DND-41 (cell line): ENCODE results near the gene ALDH1A2.

ENCODE experiments used
- ATAC-seq: fragments of 200-7000 bp; cut with Tn5 transposase; 3 replicates; pipeline ENCODE4 v1.9.1; 2021; ENCODE audit warnings: low read depth; ENCODE audit not compliant: insufficient read depth
- DNase-seq: peaks from one replicate; pipeline ENCODE4 v3.0.0-alpha.2; 2020
- H2AFZ ChIP-seq: 2 replicates; pipeline ENCODE4 v1.6.0; 2012; ENCODE audit warnings: low read depth, low read length
- H3K27ac ChIP-seq: 2 replicates; pipeline ENCODE4 v1.5.1; 2012; ENCODE audit warnings: low read length, inconsistent platforms
- H3K27me3 ChIP-seq: fragments of 200-600 bp; sonication (generic); 2 replicates; pipeline ENCODE4 v1.6.0; 2012; ENCODE audit warnings: low read length, mild to moderate bottlenecking, inconsistent platforms; ENCODE audit not compliant: insufficient read depth, poor library complexity
- H3K36me3 ChIP-seq: 2 replicates; pipeline ENCODE4 v1.5.1; 2012; ENCODE audit warnings: low read length, inconsistent platforms; ENCODE audit not compliant: insufficient read depth
- H3K4me1 ChIP-seq: 2 replicates; pipeline ENCODE4 v1.5.1; 2012; ENCODE audit warnings: mild to moderate bottlenecking, low read length; ENCODE audit not compliant: insufficient read depth
- H3K4me2 ChIP-seq: 2 replicates; pipeline ENCODE4 v1.6.0; 2012; ENCODE audit warnings: mild to moderate bottlenecking, moderate library complexity, low read length, inconsistent platforms; ENCODE audit not compliant: insufficient read depth
- H3K4me3 ChIP-seq, 2 experiments: fragments of 200-600 bp in 1 of 2; shearing (Covaris generic) in 1 of 2; 2 replicates each; pipeline ENCODE4 v1.5.1; 2012 to 2016; ENCODE audit warnings: inconsistent platforms in 2 of 2, low read length in 2 of 2, mild to moderate bottlenecking in 2 of 2, low read depth in 1 of 2, moderate library complexity in 1 of 2
- H3K79me2 ChIP-seq: 2 replicates; pipeline ENCODE4 v1.6.0; 2012; ENCODE audit warnings: low read length, inconsistent platforms; ENCODE audit not compliant: insufficient read depth
- H3K9ac ChIP-seq: 2 replicates; pipeline ENCODE4 v1.6.0; 2012; ENCODE audit warnings: low read depth, mild to moderate bottlenecking, inconsistent platforms, low read length, moderate library complexity
- H3K9me3 ChIP-seq: 2 replicates; pipeline ENCODE4 v1.5.1; 2012; ENCODE audit warnings: low read length, moderate library complexity, mild to moderate bottlenecking, inconsistent platforms; ENCODE audit not compliant: insufficient read depth, severe bottlenecking
- H4K20me1 ChIP-seq: 2 replicates; pipeline ENCODE4 v1.6.0; 2012; ENCODE audit warnings: low read length; ENCODE audit not compliant: insufficient read depth
- EZH2 ChIP-seq: IDR thresholded peaks from 3 replicates; pipeline ENCODE4 v1.6.1; 2012; ENCODE audit warnings: borderline replicate concordance, low read depth, mild to moderate bottlenecking, moderate library complexity, low read length, inconsistent platforms; ENCODE audit not compliant: severe bottlenecking
- TF ChIP-seq, protein P1 (sequence below): IDR thresholded peaks from 2 replicates; pipeline ENCODE4 v1.5.1; 2012; ENCODE audit warnings: borderline replicate concordance, low read length, moderate library complexity, mild to moderate bottlenecking; ENCODE audit not compliant: poor library complexity, severe bottlenecking; ENCODE audit errors: extremely low read depth

ALDH1A2 gene

DNA sequence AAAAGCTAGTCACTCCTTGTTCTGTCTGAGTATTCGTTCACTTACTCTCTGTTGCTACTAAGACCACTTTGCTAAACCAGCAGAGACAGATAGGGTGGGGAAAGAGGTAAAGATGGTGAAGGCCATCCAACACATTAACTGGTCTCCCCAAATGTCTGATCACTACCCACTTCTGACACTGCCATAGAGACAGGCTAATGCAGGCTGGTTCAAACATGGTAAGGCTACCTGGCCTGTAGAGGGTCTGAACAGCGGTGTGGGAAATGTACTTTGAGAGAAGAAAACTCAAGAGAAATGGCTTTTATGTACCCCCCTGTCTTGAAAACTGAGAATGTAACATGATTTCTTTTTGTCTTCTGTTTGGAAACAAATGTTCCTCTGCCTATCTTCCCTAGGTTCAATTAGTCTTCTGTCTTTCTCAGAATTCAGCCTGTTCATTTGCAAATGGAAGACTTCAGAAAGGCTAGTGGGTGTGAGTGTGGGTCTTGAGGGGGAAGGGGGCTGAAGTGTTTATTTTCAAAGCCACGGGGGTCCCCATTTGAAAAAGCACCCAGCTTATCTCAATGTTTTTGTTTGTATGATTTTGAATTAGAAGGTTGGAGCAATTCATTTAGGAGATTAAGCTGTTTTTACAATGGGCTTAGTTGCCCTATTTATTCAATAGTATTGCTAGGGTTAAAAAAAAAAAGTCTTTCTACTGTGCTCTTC is 15.8 kb downstream of the ALDH1A2 start:
- H3K79me2 ChIP-seq, result no peaks in the 10 kb centered on the region
- ATAC-seq, result no peak
- no peaks in the 10 kb centered on the region for H4K20me1 ChIP-seq
- no peak overlapping the region for H3K4me2 ChIP-seq
- DNase-seq, result no peak
- no peaks in the 10 kb centered on the region for H3K9me3 ChIP-seq
- TF ChIP-seq, protein P1, sequence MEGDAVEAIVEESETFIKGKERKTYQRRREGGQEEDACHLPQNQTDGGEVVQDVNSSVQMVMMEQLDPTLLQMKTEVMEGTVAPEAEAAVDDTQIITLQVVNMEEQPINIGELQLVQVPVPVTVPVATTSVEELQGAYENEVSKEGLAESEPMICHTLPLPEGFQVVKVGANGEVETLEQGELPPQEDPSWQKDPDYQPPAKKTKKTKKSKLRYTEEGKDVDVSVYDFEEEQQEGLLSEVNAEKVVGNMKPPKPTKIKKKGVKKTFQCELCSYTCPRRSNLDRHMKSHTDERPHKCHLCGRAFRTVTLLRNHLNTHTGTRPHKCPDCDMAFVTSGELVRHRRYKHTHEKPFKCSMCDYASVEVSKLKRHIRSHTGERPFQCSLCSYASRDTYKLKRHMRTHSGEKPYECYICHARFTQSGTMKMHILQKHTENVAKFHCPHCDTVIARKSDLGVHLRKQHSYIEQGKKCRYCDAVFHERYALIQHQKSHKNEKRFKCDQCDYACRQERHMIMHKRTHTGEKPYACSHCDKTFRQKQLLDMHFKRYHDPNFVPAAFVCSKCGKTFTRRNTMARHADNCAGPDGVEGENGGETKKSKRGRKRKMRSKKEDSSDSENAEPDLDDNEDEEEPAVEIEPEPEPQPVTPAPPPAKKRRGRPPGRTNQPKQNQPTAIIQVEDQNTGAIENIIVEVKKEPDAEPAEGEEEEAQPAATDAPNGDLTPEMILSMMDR, result no peak
- TF ChIP-seq EZH2, result no peak
- H3K27me3 ChIP-seq, result peaks cover 13% of the 10 kb centered on the region
- H3K27ac ChIP-seq, result no peak overlapping the region
- no peak overlapping the region for H3K4me3 ChIP-seq
- no peaks in the 10 kb centered on the region for H3K4me1 ChIP-seq
- H3K36me3 ChIP-seq, result no peaks in the 10 kb centered on the region
- no peak overlapping the region for H2AFZ ChIP-seq
- no peak overlapping the region for H3K9ac ChIP-seq

DNA sequence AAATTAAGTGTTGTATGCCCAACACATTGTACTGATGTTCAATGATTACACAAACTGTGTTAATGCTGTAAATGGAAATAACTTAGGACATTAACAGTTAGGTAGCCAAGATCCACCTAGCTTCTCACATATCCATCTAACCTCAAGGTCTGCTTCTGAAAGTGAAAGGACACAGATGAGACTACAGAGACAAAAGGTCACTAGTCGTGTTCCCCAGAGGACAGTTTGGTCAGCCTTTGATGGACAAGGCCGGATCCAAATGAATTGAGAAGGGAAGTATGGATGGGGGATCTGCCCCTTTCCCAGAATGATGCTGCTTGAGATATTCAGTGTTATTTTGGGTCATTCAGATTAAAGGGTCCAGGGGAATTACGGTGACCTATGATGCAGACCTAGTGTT is 17.2 kb downstream of the ALDH1A2 start:
- no peak for DNase-seq
- Histone ChIP-seq H3K27ac (no peak overlapping the region), H3K36me3 (no peaks in the 10 kb centered on the region), H3K4me2 (no peak overlapping the region), H3K9ac (no peak overlapping the region), H3K27me3 (peaks cover 16% of the 10 kb centered on the region), H3K4me1 (no peaks in the 10 kb centered on the region), H4K20me1 (no peaks in the 10 kb centered on the region), H3K79me2 (no peaks in the 10 kb centered on the region), H2AFZ (no peak overlapping the region), H3K4me3 (no peak overlapping the region), H3K9me3 (no peaks in the 10 kb centered on the region)
- TF ChIP-seq, protein P1, result no peak
- TF ChIP-seq EZH2, result no peak
- no peak for ATAC-seq

DNA sequence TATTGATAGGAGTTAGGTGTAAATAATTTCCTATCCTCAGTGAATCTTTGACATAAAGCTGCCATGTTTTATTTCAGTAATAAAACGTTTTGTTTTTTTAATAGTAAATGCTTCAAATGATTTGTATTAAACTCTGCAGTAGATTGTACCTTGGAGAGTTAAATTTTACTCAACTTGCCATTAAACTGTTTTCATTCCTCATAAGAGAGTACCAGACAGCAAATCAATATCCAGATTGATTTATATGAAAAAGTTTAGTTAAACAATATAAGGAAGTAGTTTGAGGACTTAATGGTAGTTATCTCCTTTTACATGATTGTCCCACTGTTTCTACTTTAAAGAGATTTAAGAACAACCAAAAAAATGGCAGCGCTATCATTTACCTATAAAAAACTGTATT is 18.4 kb downstream of the ALDH1A2 start:
- no peaks in the 10 kb centered on the region for H4K20me1 ChIP-seq
- no peak overlapping the region for H2AFZ ChIP-seq
- H3K27ac ChIP-seq, result no peak overlapping the region
- H3K9ac ChIP-seq, result no peak overlapping the region
- no peaks in the 10 kb centered on the region for H3K9me3 ChIP-seq
- H3K4me3 ChIP-seq, result no peak overlapping the region
- no peaks in the 10 kb centered on the region for H3K79me2 ChIP-seq
- no peaks in the 10 kb centered on the region for H3K4me1 ChIP-seq
- no peaks in the 10 kb centered on the region for H3K36me3 ChIP-seq
- TF ChIP-seq EZH2, result no peak
- TF ChIP-seq, protein P1, result no peak
- ATAC-seq, result no peak
- no peak overlapping the region for H3K4me2 ChIP-seq
- no peak for DNase-seq
- H3K27me3 ChIP-seq, result peaks cover 17% of the 10 kb centered on the region
